ENCODE measurements around the gene PHF14. TPM values are rescaled to one million over a fixed set of nuclear protein-coding genes. Genes with fewer than 3 reads are reported as not detected.

Gene PHF14
- total RNA-seq, 4 donors from 2014 or later = 25.3 to 52.6 (median 29.1) TPM

DNA sequence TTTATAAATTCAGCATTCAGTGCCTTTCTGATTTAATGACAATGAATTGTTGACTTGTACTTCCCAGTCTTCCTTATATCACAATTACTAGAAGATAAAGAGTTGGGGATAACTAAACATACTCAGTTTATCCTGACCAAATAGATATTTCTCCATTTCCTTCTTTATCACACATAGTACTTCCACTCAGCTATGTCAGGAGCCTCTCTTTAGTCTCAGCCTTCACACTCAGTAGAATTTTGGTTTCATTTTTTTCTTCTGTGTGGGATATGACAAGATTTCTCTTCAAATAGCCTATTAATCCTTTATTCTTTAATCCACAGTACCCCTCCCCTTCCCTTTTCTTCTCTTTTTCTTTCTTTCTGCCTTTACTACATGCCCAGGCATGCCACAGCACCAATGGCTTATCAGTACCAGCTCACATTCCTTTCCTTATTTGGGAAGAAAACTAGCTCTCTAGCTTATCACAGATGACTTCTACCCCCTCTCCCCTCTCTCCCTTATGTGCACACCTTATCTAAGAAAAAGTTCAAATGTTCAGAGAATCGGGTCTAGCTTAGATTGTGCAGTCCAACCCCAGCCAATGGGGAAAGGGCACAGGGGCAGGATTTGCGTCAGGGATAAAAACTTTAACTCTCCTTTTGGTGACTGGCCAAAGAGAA is 109.0 kb downstream of the PHF14 start:
- 65 to 76% methylated on average over 2 of the region's 2 CpGs for WGBS, 2 donors (ENCODE audit: low coverage in 1 of 2)
- Histone ChIP-seq H3K36me3 (peaks cover 0 to 22% of the 10 kb centered on the region in 2 donors), H3K4me1 (no peaks in the 10 kb centered on the region), H3K27ac (no peak overlapping the region), H3K27me3 (no peaks in the 10 kb centered on the region), H3K4me3 (no peak overlapping the region), H3K9me3 (peaks cover 0 to 4% (median 0%) of the 10 kb centered on the region in 3 donors)
- TF ChIP-seq EP300 (IDR thresholded peaks at IDR 0.05) (no peak), CTCF (IDR thresholded peaks at IDR 0.05) (no peak), POLR2AphosphoS5 (IDR thresholded peaks at IDR 0.05) (no peak), POLR2A (IDR thresholded peaks at IDR 0.05) (no peak)
- ATAC-seq = no peak

DNA sequence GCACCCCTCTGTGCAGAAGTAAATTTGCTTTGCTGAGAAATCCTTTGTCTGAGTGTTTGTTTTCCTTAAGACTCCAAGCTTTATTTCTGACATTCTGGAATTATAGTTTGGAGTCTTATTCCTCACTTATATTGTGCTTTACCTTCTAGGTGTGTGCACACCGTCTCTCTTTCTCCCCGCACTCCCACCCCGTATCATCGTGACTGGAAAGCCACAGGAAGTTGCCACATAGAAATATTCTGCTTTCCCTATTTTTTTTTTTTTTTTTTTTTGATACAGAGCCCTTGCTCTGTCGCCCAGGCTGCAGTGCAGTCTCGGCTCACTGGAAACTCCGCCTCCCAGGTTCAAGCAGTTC is 109.5 kb downstream of the PHF14 start:
- 96% methylated on average over 7 of the region's 7 CpGs; no CpG with 5 or more reads in 1 of the 2 donors for WGBS, 2 donors (ENCODE audit: low coverage in 1 of 2)
- ATAC-seq = no peak

DNA sequence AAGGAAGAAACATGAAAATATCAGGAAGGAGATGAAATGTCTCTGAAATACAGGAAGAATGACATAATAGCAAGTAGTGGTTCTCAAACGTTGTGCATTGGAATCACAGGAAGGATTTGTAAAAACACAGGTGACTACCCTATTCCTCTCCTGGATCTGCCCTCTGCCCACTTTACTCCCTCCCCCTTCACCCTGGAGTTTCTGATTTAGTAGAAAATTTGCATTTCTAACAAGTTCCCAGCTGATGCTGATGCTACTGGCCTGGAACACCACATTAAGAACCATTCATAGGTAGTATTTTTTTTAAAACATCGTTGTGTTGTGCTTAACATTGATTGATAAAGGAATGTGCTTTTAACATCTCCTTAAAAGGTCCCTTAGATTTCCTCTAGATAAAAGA is 130.9 kb downstream of the PHF14 start:
- Histone ChIP-seq H3K27me3 (no peaks in the 10 kb centered on the region), H3K9me3 (no peaks in the 10 kb centered on the region), H3K27ac (no peak overlapping the region), H3K4me3 (no peak overlapping the region), H3K4me1 (no peaks in the 10 kb centered on the region), H3K36me3 (no peaks in the 10 kb centered on the region)
- WGBS, 2 donors (ENCODE audit: low coverage in 1 of 2) = 55 to 69% methylated on average over 2 of the region's 2 CpGs
- TF ChIP-seq POLR2A (IDR thresholded peaks at IDR 0.05) = no peak
- no peak for TF ChIP-seq CTCF (IDR thresholded peaks at IDR 0.05)
- no peak for TF ChIP-seq EP300 (IDR thresholded peaks at IDR 0.05)
- no peak for TF ChIP-seq POLR2AphosphoS5 (IDR thresholded peaks at IDR 0.05)
- no peak for ATAC-seq

More for the DNA sequence above, 109.5 kb downstream of the PHF14 start:
- Histone ChIP-seq H3K36me3 (peaks cover 0 to 22% of the 10 kb centered on the region in 2 donors), H3K27ac (no peak overlapping the region), H3K4me3 (no peak overlapping the region), H3K27me3 (no peaks in the 10 kb centered on the region), H3K9me3 (peaks cover 0 to 4% (median 0%) of the 10 kb centered on the region in 3 donors), H3K4me1 (no peaks in the 10 kb centered on the region)
- TF ChIP-seq EP300 (IDR thresholded peaks at IDR 0.05) = no peak
- TF ChIP-seq CTCF (IDR thresholded peaks at IDR 0.05) = no peak
- no peak for TF ChIP-seq POLR2A (IDR thresholded peaks at IDR 0.05)
- TF ChIP-seq POLR2AphosphoS5 (IDR thresholded peaks at IDR 0.05) = no peak

DNA sequence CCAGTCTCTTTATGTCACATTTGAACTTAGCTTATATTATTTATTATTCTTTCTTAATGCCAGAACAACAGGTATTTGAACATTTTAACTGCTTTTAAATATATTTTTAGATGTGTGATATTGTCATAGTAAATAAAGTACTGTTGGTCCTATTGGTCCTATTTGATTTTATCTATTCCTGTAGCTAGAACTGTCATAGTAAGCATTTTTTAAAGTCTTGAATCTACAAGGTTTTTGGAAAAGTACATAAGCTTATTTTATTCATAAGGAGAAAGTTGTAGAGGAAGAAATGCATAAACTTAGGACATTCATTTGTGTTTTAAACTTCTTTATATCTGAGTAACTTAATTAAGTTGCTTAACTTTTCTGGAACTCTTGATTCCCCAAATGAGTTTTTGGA is 136.0 kb downstream of the PHF14 start:
- H3K27me3 ChIP-seq = no peaks in the 10 kb centered on the region
- ATAC-seq = no peak
- H3K9me3 ChIP-seq = no peaks in the 10 kb centered on the region
- no peak overlapping the region for H3K4me3 ChIP-seq
- no peak for TF ChIP-seq EP300 (IDR thresholded peaks at IDR 0.05)
- no peak overlapping the region for H3K27ac ChIP-seq
- H3K4me1 ChIP-seq = no peaks in the 10 kb centered on the region
- H3K36me3 ChIP-seq = peaks cover 0 to 8% of the 10 kb centered on the region in 2 donors

GRCh38 chr7:11120068-11120664 is 146.5 kb downstream of the PHF14 start:
- WGBS, 2 donors (ENCODE audit: low coverage in 1 of 2) = 92 to 97% methylated on average over 3 of the region's 3 CpGs
- Histone ChIP-seq H3K27ac (no peak overlapping the region), H3K4me3 (no peak overlapping the region), H3K36me3 (peaks cover 0 to 8% of the 10 kb centered on the region in 2 donors), H3K4me1 (no peaks in the 10 kb centered on the region), H3K27me3 (no peaks in the 10 kb centered on the region), H3K9me3 (no peaks in the 10 kb centered on the region)
- no peak for ATAC-seq
- TF ChIP-seq CTCF (IDR thresholded peaks at IDR 0.05) = no peak
- no peak for TF ChIP-seq POLR2A (IDR thresholded peaks at IDR 0.05)
- no peak for TF ChIP-seq EP300 (IDR thresholded peaks at IDR 0.05)
- TF ChIP-seq POLR2AphosphoS5 (IDR thresholded peaks at IDR 0.05) = no peak
